ENCODE measurements around the gene MYO1G. TPM values are rescaled to one million over a fixed set of nuclear protein-coding genes. Genes with fewer than 3 reads are reported as not detected.

The MYO1G gene
- total and polyA plus RNA-seq, 9 of the 15 experiments (the other 6 are each of a cell fraction or from before 2014, with no cell fraction given), result 0.03 to 0.62 (median 0.13) TPM; not detected in 1

- no peak for TF ChIP-seq ZBTB7A (IDR thresholded peaks at IDR 0.05; ENCODE audit: borderline replicate concordance, control insufficient read depth, low read depth, low read length)
- no peak for TF ChIP-seq JUND (IDR thresholded peaks at IDR 0.05; ENCODE audit: borderline replicate concordance, low read depth, low read length)
- no peak for TF ChIP-seq JUND (tag; IDR thresholded peaks at IDR 0.05; ENCODE audit: borderline replicate concordance, low read depth, low read length)
- no peak for TF ChIP-seq SRSF3 (IDR thresholded peaks at IDR 0.05; ENCODE audit: insufficient read depth, low read length)
- no peak for TF ChIP-seq ZNF398 (CRISPR knock-in tag; IDR thresholded peaks at IDR 0.05)
- no peak for TF ChIP-seq SMAD2 (IDR thresholded peaks at IDR 0.05; ENCODE audit: low read depth, low read length)
- TF ChIP-seq CC2D1A (IDR thresholded peaks at IDR 0.05), result no peak
Observed at GRCh38 chr7:44976746-44977196, 2.0 kb downstream of the MYO1G start (continued).

GRCh38 chr7:44976040-44976745 is 2.6 kb downstream of the MYO1G start:
- Histone ChIP-seq H2AFZ (ENCODE audit: low read depth, low read length) (no peak overlapping the region), H3K4me3 (no peak overlapping the region), H3K4me2 (ENCODE audit: insufficient read depth, low read length) (no peak overlapping the region), H4K20me1 (replicated peaks; ENCODE audit: control insufficient read depth, insufficient read depth, low read length) (no peaks in the 10 kb centered on the region), H3K9ac (ENCODE audit: insufficient read depth in 1 of 2, low read depth in 2 of 2, low read length in 2 of 2) (peak overlapping the region in 1 of 2 experiments; percentile 66; a peak in 1 of 4 replicates), H3K27ac (ENCODE audit: extremely low read depth, low read depth, low read length) (no peak overlapping the region), H3K4me1 (replicated peaks in 1 of 2; ENCODE audit: control insufficient read depth in 2 of 2, insufficient read depth in 2 of 2, low read length in 2 of 2) (peaks cover 27 to 49% of the 10 kb centered on the region in 2 experiments; a peak in 4 of 5 replicates), H3K9me3 (replicated peaks; ENCODE audit: control insufficient read depth, insufficient read depth, low read depth, low read length) (no peaks in the 10 kb centered on the region), H3K9me1 (ENCODE audit: control insufficient read depth, insufficient read depth, low read length) (no peaks in the 10 kb centered on the region), H3K36me3 (ENCODE audit: control insufficient read depth, insufficient read depth, low read length) (peaks cover 12% of the 10 kb centered on the region), H3K27me3 (ENCODE audit: control insufficient read depth in 2 of 2, insufficient read depth in 2 of 2, low read length in 2 of 2) (no peaks in the 10 kb centered on the region), H3K79me2 (ENCODE audit: control insufficient read depth, insufficient read depth, low read length) (no peaks in the 10 kb centered on the region)
- no peak for FAIRE-seq
- POLR2A ChIA-PET, result interaction anchor here (0.7 to 6.7 kb wide), 3 partner anchors 8 to 22 kb away, joined by 3 to 141 read pairs (median 4); no protein-coding TSS in a partner anchor
- no TSS peak for BruUV-seq (replicated peaks)
- no peak for ATAC-seq
- CTCF ChIA-PET (ENCODE audit: low intra/inter-chr PET ratio), result no interaction called here
- in situ Hi-C loops (cut with MboI) (no loop called here), intact Hi-C loops (cut with micrococcal nuclease) (loop anchor here (10.0 kb wide), 1 partner anchor 99 kb away; no protein-coding TSS in a partner anchor)
- no peak for DNase-seq (ENCODE audit: extremely low read depth in 1 of 4, low spot score in 3 of 4)
- WGBS (ENCODE audit: insufficient coverage, low coverage, missing lambda C conversion rate), result 72% methylated on average over 6 of the region's 6 CpGs
- TF ChIP-seq CBX2 (IDR thresholded peaks at IDR 0.05; ENCODE audit: insufficient read depth, low read length, poor library complexity, severe bottlenecking), result no peak
- TF ChIP-seq ZBTB17 (CRISPR knock-in tag; IDR thresholded peaks at IDR 0.05), result no peak
- no peak for TF ChIP-seq PHF21A (IDR thresholded peaks at IDR 0.05; ENCODE audit: borderline replicate concordance, low read depth)
- no peak for TF ChIP-seq NR1H2 (CRISPR knock-in tag; IDR thresholded peaks at IDR 0.05)
- TF ChIP-seq PRPF4 (IDR thresholded peaks at IDR 0.05; ENCODE audit: insufficient read depth, low read depth, low read length, poor library complexity, severe bottlenecking), result no peak
- TF ChIP-seq, protein P1, sequence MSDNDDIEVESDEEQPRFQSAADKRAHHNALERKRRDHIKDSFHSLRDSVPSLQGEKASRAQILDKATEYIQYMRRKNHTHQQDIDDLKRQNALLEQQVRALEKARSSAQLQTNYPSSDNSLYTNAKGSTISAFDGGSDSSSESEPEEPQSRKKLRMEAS (CRISPR knock-in tag; IDR thresholded peaks at IDR 0.05), result no peak
- no peak for TF ChIP-seq GABPB2 (CRISPR knock-in tag; conservative IDR thresholded peaks at IDR 0.05)
- no peak for TF ChIP-seq HIVEP1 (CRISPR knock-in tag; IDR thresholded peaks at IDR 0.05)
- TF ChIP-seq ETS1 (conservative IDR thresholded peaks at IDR 0.05; ENCODE audit: control insufficient read depth, low read depth, low read length), result no peak
- TF ChIP-seq KLF13 (tag; IDR thresholded peaks at IDR 0.05; ENCODE audit: borderline replicate concordance, low read depth), result no peak
